Endothelial cell of umbilical vein (primary cell): ENCODE results near the gene CYGB. TPM values are rescaled to one million over a fixed set of nuclear protein-coding genes. Genes with fewer than 3 reads are reported as not detected.

Experiments
- BruUV-seq: library from RNA; stranded (reverse); fragments of 400-500 nt; replicated peaks from 2 replicates; lab custom pipeline; 2021; lab: Mats Ljungman, UMichigan
- CTCF ChIA-PET: fragments of 300-600, 350-600 bp; sonication (Branson Sonifier 250); formaldehyde crosslinking; loops from one replicate; lab custom pipeline; 2021; ENCODE audit warnings: antibody characterized with exemption, inconsistent platforms; lab: Charles Lee
- POLR2A ChIA-PET: fragments of 300-600, 350-600 bp; sonication (Branson Sonifier 250); formaldehyde crosslinking; loops from one replicate; lab custom pipeline; 2021; ENCODE audit warnings: antibody characterized with exemption, inconsistent platforms; lab: Charles Lee
- DNase-seq: peaks from one replicate; pipeline ENCODE4 v3.0.0-alpha.2; 2011; ENCODE audit warnings: low read depth, low spot score
- FAIRE-seq: peaks from 2 replicates; lab custom pipeline; 2011; peaks lifted over from hg19 to GRCh38; lab: Jason Lieb, UNC
- H2AFZ ChIP-seq: 2 replicates; pipeline ENCODE4 v1.6.0; 2012; ENCODE audit warnings: low read depth, low read length, control low read depth, inconsistent platforms
- H3K27ac ChIP-seq: 2 replicates; pipeline ENCODE4 v1.5.1; 2011; ENCODE audit warnings: low read depth, mild to moderate bottlenecking, control low read depth, low read length, moderate library complexity; ENCODE audit not compliant: insufficient read depth
- H3K27me3 ChIP-seq, 2 experiments: 2 replicates each; pipeline versions ENCODE4 v1.6.0 to v1.6.1; 2011; ENCODE audit warnings: low read length in 2 of 2, mixed read lengths in 1 of 2; ENCODE audit not compliant: control insufficient read depth in 2 of 2, insufficient read depth in 2 of 2
- H3K36me3 ChIP-seq, 2 experiments: 2 replicates in 1 of 2; 3 replicates in 1 of 2; pipeline ENCODE4 v1.5.1; 2011; ENCODE audit warnings: low read length in 2 of 2, mild to moderate bottlenecking in 1 of 2, moderate library complexity in 1 of 2; ENCODE audit not compliant: control insufficient read depth in 2 of 2, insufficient read depth in 2 of 2; ENCODE audit errors: extremely low read depth in 1 of 2
- H3K4me1 ChIP-seq: 3 replicates; pipeline ENCODE4 v1.5.1; 2011; ENCODE audit warnings: mild to moderate bottlenecking, low read length; ENCODE audit not compliant: control insufficient read depth, insufficient read depth; ENCODE audit errors: extremely low read depth
- H3K4me2 ChIP-seq: 2 replicates; pipeline ENCODE4 v1.6.1; 2011; ENCODE audit warnings: low read length, control low read depth, mixed read lengths; ENCODE audit not compliant: insufficient read depth
- H3K4me3 ChIP-seq, 3 experiments: fragments of 200-600 bp in 1 of 3; sonication (generic), shearing (Covaris generic) in 1 of 3; replicated peaks in 1 of 3; 2 replicates each; pipeline ENCODE4 v1.5.1; 2011 to 2016; ENCODE audit warnings: control low read depth in 3 of 3, low read length in 3 of 3, mild to moderate bottlenecking in 2 of 3, inconsistent platforms in 1 of 3, low read depth in 1 of 3, moderate library complexity in 1 of 3; ENCODE audit not compliant: insufficient read depth in 1 of 3
- H3K79me2 ChIP-seq: 2 replicates; pipeline ENCODE4 v1.6.0; 2012; ENCODE audit warnings: low read length, inconsistent platforms; ENCODE audit not compliant: control insufficient read depth, insufficient read depth
- H3K9ac ChIP-seq: replicated peaks from 2 replicates; pipeline ENCODE3; 2011; ENCODE audit warnings: low read length, control low read depth; ENCODE audit not compliant: insufficient read depth; ENCODE audit errors: extremely low read depth
- H3K9me1 ChIP-seq: replicated peaks from 3 replicates; pipeline ENCODE4 v1.6.0; 2011; ENCODE audit warnings: mild to moderate bottlenecking, low read length; ENCODE audit not compliant: control insufficient read depth, insufficient read depth; ENCODE audit errors: extremely low read depth
- H3K9me3 ChIP-seq: replicated peaks from 2 replicates; pipeline ENCODE4 v1.5.1; 2012; ENCODE audit warnings: low read length, inconsistent platforms; ENCODE audit not compliant: control insufficient read depth, insufficient read depth
- H4K20me1 ChIP-seq: replicated peaks from 2 replicates; pipeline ENCODE3; 2011; ENCODE audit warnings: mild to moderate bottlenecking, low read length; ENCODE audit not compliant: control insufficient read depth, insufficient read depth; ENCODE audit errors: extremely low read depth
- EZH2 ChIP-seq: IDR thresholded peaks from 2 replicates; pipeline ENCODE4 v1.6.1; 2012; ENCODE audit warnings: borderline replicate concordance, low read depth, mild to moderate bottlenecking, moderate library complexity, low read length, inconsistent platforms; ENCODE audit not compliant: severe bottlenecking
- GATA2 ChIP-seq: IDR thresholded peaks from 2 replicates; pipeline ENCODE4 v1.7.0; 2011; ENCODE audit warnings: low read depth, mild to moderate bottlenecking, moderate library complexity, mixed read lengths, low read length; ENCODE audit not compliant: insufficient read length, insufficient read depth
- JUN ChIP-seq: IDR thresholded peaks from 2 replicates; pipeline ENCODE4 v1.6.1; 2011; ENCODE audit warnings: borderline replicate concordance, low read depth; ENCODE audit not compliant: insufficient read length, insufficient read depth
- dilution Hi-C: fragments of 300-500 bp; cut with MboI; formaldehyde crosslinking; loops from one replicate; pipeline ENCODE4 v1.15.0; 2019; ENCODE audit warnings: low sequenced_read_pairs; ENCODE audit not compliant: extremely low pct_ligation_motif_present
- intact Hi-C: fragments of 100-400 bp; cut with micrococcal nuclease; formaldehyde crosslinking; loops from one replicate; pipeline ENCODE4 v1.10.0; 2022
- polyA plus RNA-seq, 4 experiments: library from polyadenylated mRNA; depleted of rRNA in 3 of 4; stranded (reverse) in 3 of 4; unstranded in 1 of 4; fragments of >200 nt; gene quantifications; 2 replicates each; pipeline versions ENCODE4 v1.2.1 to v1.2.3, GENCODE V29; 2011 to 2012; ENCODE audit warnings: missing spikeins in 1 of 4
- total RNA-seq: library from RNA; stranded (reverse); gene quantifications from 2 replicates; pipeline ENCODE4 v1.2.3, GENCODE V29; 2021

The CYGB gene
- total and polyA plus RNA-seq, 2 donors (not counting 3 experiments of a cell fraction or from before 2014, with no cell fraction given), result 0.22 to 0.91 TPM

GRCh38 chr17:76538281-76538931 is 897 bp upstream of the CYGB start:
- Histone ChIP-seq H2AFZ (no peak overlapping the region), H3K27ac (no peak overlapping the region), H3K9me3 (no peaks in the 10 kb centered on the region), H3K9me1 (no peaks in the 10 kb centered on the region), H3K4me3 (no peak overlapping the region), H3K9ac (no peak overlapping the region), H3K79me2 (no peaks in the 10 kb centered on the region), H3K4me1 (no peaks in the 10 kb centered on the region), H3K27me3 (peaks cover 17 to 19% of the 10 kb centered on the region in 2 experiments), H4K20me1 (no peaks in the 10 kb centered on the region), H3K4me2 (no peak overlapping the region), H3K36me3 (no peaks in the 10 kb centered on the region)
- dilution Hi-C loops (no loop called here), intact Hi-C loops (no loop called here)
- ChIA-PET CTCF (interaction anchor here (3.3 kb wide), 1 partner anchor 15 kb away, joined by 23 read pairs; no protein-coding TSS in a partner anchor), POLR2A (no interaction called here)
- FAIRE-seq (no peak), DNase-seq (no peak)
- no TSS peak for BruUV-seq
- TF ChIP-seq JUN, result no peak
- peak; percentile 66 for TF ChIP-seq EZH2

GRCh38 chr17:76537288-76537577 is 276 bp downstream of the CYGB start:
- Histone ChIP-seq H4K20me1 (no peaks in the 10 kb centered on the region), H3K36me3 (no peaks in the 10 kb centered on the region), H3K4me2 (no peak overlapping the region), H3K27me3 (peaks cover 17 to 19% of the 10 kb centered on the region in 2 experiments), H3K9ac (no peak overlapping the region), H3K27ac (no peak overlapping the region), H3K9me1 (no peaks in the 10 kb centered on the region), H3K4me1 (no peaks in the 10 kb centered on the region), H3K9me3 (no peaks in the 10 kb centered on the region), H2AFZ (no peak overlapping the region), H3K4me3 (no peak overlapping the region), H3K79me2 (no peaks in the 10 kb centered on the region)
- DNase-seq (no peak), FAIRE-seq (no peak)
- TF ChIP-seq GATA2, result no peak
- dilution Hi-C loops (no loop called here), intact Hi-C loops (no loop called here)
- POLR2A ChIA-PET, result no interaction called here
- BruUV-seq, result no TSS peak
- CTCF ChIA-PET, result interaction anchor here (0.7 to 2.6 kb wide), 8 partner anchors 9 to 88 kb away, joined by 3 to 17 read pairs (median 3); no protein-coding TSS in a partner anchor
